GM04503 (cell line): ENCODE measurements around the gene METTL16.

Experiments used
- DNase-seq: peaks from one replicate; pipeline ENCODE4 v3.0.0-alpha.2; 2012; ENCODE audit warnings: low read depth

METTL16 gene

DNA sequence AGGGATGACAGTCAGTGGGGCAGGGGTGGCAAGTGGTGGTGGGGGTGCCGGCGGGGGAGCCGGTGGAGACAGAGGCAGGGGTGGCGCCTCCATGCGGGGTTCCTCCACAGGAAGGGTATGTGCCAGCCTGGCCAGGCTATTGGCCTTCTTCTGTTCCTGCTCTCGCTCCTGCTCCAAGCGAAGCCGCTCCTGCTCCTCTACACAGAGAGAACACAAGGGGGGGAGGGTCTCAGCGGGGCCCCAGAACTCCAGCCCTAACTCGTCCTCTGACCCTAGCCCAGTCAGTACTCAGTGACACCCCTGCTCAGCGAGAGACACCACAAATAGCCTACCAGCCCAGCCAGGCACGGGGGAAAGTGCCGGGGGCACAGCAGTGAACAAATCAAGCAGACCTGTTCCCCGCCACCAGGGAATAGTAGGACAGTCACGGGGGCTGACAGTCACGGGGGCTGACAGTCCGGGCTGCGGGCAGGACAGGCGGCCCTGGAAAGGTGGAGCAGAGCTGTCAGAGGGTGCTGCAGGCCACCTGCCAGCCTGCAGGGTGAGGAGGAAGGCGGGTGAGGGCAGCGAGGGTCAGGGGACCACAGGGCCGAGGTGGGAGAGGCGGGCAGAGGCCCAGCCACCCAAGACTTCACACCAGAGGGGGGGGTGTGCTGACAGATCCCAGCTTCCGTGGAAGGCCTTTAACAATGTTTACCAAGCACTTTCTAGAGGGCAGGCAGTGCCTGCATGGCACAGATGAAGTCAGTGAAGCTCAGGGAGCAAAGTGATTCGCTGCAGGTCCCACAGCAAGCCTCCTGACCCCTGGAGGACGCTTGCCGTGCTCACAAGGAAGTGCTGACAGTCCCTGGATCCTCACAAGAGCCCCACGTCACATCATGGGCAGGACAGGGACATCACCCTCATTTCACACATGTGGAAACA is 116.2 kb downstream of the METTL16 start:
- no peak for DNase-seq

DNA sequence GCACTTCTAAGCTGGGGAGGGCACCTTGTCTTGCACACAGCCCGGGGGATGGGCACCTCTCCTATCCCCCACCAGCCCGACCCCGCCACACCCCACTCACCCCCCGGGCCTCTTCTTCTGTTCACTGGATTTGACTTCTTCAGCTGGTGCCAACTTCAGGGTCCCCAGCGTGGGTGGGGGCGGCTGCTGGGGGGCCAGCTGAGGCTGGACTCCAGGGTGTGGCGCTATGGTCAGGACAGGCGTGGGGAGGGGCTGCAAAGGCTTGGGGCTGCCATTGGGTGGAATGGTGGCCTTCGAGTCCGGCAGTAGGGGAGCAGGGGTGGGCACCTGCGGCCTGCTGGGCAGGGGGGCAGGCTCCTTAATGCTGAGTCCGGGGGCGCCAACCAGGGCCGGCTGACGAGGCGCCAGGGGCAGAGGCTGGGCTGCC is 116.9 kb downstream of the METTL16 start:
- DNase-seq: no peak

DNA sequence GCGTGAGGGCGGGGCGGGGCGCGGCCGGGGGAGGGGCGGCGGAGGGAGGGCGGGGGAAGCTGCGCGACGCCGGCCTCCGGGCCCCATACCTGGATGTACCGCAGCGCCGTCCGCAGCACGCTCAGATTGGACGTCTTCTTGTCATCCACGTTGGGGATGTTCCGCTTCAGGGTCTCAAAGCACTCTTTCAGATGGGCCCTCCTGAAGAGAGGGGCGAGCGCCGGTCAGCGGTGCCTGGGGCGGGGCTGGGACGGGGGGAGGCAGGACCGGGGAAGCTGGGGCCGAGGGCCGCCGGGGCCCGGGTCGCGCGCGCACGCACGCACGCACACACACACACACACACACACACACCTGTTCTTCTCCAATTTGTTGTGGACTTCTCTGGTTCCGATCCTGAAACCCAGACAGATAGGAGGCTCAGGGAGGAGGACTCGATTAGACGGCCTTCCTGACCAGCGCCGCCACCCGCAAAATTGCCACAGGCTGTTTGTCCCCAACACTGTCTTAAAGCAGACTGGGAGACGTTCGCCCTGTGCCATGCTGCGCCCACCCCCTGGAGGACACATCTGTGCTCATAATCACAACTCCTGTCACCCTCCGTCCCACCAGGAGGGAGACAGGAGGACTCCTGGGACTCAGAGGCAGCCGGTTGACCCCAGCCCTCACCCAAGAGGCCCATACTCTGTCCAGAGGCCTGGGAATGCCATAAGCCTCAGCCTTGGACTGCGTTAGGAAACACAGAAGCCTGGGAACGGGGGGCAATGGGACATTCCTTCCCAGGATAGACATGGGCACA is 117.5 kb downstream of the METTL16 start:
- no peak for DNase-seq

DNA sequence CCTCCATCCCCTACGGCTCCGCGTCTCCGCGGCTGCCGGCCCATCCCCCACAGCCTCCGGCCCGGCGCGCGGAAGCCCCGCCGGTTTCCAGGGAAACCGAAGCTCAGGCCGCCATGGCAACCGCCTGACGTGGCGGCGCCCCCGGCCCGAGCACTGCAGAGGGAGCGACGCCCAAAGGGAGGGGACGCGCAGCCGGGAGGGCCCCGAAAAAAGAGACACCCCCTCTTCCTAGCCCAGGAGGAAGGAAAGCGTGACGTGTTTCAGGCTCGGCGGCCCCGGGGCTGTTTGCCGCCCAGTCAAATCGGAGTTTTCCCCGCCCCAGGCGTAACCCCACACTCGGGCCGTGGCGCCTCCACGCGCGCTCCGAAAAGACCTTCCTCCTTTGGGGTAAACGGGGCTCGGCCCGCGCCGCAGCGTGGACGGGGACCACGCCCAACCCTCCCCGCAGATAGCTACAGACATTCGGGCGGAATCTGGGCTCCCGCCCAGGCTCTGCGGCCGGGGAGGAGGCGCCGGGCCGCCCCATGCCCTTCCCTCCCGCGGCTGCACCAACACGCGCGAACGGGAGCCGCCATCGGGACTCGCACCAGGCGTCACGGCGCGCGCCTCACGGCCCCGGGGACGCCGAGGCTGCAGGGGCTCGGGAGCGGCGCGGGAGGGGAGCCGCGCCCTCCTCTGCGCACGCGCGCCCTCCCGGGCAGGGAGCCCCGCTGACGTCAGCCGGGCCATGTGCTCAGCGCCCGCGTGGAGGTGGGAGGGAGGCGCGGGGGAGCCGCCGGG is 118.3 kb downstream of the METTL16 start:
- no peak for DNase-seq

DNA sequence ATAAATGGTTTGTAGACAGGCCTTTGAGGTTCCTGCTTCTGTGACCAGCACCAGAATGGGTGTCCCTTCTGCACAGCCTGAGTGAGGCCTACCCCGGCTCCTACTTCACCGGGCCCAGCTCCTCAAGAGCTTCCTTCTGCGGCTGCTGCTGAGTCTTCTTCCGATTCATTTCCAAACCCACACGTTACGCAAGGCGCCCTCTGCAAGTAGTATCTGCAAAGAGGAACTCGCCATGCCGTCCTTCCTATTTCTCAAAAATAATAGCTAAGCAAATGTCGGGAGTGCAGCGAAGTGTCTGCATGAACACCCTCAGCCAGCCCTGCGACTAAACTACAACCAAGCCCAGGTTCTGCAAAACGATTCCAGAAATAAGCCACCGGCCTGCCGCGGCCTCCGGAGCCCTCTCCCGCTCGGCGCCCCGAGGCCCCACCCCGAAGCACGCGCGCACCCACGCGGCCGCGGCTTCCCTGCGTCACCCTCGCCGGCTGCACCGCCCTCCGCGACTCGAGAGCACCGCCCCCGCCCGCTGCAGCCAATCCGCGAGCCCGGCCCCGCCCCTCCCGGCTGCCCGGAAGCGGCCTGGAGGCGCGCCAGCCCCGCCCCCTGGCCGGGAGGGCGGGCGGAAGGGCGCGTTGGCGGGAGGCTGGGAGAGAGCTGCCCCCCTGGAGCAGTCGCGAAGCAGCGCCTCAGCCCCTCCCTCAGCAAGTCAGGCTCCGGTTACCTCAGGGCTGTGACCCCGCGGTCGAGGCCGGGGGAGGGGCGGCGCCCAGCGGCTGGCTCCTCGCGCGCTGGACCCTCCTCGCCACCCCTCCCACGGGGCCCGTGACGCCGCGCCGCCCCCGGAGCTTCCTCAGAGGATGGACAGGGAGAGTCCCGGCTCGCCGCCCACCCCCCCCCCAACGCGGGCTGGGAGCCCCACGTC is 119.2 kb downstream of the METTL16 start:
- no peak for DNase-seq

DNA sequence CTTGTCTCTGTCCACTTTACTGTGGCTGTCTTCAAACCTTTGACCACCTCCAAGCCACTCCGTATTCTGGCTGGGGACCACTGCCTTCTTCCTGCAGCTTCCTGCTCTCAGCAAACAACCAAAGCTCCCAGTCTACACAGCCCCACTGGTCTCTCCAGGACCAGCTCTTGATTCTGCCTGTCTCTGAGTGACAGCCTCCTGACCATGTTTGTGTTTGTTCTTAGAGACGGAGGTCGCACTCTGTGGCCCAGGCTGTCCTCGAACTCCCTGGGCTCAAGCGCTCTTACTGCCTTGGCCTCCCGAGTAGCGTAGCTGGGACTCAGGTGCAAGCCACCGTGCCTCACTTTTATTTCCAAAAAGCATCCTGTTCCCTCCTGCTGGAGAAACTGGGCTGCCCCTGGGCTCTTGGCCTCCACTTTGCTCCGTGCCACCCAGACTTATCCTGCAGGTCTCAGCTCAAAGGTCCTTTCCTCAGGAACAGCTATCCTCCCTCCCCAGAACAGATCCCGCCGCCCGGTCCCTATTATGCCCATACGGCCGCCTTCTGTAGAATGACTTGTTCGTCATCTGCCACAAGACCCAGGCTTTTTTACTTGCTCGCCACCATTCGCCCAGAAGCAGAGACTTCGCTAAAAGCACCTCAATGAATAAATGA is 120.0 kb downstream of the METTL16 start:
- DNase-seq: no peak

DNA sequence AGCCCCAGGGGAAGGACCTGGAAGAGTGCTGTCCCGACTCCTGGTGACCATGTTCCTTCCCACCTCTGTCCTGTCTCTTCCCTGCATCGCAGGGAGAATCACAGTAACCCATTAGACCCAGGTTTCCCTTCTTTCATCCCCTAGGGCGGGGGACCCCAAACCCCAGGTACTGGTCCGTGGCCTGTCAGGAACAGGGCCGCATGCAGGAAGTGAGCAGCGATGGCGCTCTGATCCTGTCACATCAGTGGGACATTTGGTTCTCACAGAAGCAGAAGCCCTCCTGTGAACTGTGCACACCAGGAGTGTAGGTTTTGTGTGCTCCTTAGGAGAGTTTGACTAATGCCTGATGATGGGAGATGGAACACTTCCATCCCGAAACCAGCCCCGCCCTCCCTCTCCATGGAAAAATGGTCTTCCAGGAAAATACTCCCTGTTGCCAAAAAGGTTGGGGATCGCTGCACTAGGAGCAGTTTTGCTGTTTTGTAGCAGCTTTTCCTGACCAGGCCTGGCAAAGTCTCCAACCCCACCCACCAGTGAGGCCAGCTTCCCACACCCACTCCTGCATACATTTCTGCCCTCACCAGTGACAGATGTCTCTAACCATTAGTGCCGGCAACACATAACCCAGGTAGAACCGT is 121.4 kb downstream of the METTL16 start:
- DNase-seq: no peak

DNA sequence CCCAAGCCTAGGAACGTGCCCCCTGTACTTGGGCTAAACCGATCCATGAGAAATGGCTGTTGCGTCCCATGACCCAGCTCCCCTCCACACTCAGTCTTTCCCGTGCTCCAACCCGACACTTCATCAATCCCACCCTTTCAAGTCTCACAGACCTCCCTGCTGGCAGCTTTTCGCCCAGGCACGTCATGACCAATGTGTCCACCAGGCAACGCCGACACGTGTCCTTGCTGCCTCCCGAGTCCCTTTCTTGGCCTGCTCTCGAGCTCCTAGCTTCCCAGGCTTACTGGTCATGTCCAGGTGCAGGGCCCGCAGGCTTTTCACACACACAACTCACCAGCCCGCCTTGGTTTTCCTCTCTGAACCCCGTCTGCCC is 123.0 kb downstream of the METTL16 start:
- no peak for DNase-seq

DNA sequence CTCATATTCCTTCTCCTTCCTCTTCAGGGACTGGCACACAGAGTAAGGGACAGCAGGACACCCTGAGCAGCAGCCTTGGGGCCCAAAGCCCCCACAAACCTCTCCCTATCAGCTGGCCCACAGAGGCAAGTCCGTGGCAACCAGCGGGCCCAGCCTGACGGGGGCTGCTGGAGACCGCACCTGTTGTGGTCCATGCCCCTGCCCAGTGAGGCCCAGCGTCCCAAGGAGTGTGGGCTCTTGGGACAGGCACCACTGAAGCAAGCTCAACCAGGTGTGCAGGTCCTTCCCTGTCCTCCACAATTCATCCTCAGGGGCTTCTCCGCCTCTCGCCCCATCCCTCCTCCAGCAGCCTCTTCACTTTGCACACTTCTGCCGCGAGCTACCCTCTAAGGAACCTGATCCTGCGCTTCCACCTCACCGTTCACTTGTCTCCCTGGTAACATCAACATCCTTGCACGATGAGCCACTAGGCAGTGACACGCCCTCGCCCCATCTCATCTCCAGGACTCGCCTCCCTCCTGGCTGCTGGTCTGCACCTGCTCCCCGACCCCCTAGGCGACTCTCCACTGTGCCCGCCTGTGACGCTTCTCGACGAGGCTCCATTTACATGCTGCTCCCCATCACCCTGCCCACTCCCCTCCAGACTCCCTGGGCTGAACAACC is 123.5 kb downstream of the METTL16 start:
- no peak for DNase-seq

DNA sequence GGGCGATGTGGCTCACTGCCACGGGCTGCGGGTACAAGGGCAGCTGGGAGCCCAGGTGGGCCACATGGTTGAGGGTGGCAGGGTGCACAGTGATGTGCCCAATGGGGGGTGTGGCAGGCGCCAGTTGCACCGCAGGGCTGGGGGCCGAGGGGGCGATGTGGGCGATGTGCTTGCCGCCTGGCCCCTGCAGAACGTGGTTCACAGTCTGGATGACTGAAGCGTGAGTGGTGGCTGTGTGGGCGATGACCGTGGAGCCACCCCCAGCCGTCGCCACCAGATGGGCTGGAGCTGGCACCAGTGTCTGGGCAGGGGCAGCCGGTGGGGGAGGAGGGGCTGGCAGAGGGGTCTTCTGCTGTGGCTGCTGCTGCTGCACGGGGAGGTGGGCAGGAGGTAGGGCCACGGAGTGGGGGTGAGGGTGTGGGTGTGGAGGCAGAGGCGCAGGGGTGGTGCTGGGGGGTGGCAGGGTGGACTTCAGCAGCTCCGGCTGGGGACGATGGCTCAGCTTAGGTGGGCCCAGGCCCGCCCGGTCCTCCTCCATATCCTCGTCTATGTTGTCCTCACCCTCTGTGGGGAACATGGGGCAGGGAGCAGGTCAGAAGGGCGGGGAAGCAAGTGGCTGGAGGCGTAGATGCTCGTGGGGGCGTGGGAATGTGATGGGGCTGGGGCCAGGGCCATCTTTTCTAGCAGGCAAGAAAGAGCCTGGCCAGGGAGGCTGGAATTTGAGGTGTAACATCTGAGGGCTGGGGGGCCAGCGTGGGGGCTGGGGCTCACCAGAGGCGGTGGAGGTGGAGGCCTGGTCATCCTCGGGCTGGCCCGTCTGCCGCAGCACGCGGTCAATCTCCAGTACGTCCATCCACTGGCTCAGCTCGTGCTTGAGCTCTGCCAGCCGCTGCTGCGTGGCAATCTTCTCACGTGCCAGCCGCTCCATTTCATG is 124.3 kb downstream of the METTL16 start:
- DNase-seq: no peak

DNA sequence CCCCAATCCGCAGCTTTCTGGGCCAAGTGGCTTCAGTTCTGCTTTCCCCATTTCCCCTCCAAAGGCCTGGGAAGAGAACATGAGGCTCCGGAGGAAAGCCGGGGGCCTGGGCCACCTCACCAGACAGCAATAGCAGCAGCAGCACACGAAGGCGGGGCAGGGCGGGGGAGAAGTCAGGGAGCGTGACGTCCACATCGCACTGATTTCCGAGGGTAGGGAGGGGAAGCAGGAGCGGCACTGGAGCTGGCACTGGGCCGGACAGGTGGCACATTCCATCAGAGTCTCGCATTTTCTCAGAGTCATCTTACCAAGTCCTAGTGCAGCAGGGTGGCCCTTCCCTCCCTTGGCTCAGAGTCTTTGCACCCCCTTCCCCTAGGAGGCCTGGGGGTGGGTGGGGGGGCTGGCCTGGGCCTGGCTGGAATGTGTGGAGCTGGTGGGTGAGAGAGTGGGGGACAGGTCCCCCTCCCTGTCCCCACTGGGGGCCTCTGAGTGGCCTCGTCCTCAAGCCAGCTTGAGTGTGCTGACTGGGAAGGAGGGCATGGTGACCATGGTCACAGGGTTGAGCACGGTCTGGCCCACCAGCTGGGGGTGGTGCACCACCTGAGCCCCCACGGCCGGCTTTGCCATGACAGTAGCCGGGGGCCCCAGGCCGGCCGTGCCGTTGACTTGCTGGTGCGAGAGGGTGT is 125.1 kb downstream of the METTL16 start:
- no peak for DNase-seq

DNA sequence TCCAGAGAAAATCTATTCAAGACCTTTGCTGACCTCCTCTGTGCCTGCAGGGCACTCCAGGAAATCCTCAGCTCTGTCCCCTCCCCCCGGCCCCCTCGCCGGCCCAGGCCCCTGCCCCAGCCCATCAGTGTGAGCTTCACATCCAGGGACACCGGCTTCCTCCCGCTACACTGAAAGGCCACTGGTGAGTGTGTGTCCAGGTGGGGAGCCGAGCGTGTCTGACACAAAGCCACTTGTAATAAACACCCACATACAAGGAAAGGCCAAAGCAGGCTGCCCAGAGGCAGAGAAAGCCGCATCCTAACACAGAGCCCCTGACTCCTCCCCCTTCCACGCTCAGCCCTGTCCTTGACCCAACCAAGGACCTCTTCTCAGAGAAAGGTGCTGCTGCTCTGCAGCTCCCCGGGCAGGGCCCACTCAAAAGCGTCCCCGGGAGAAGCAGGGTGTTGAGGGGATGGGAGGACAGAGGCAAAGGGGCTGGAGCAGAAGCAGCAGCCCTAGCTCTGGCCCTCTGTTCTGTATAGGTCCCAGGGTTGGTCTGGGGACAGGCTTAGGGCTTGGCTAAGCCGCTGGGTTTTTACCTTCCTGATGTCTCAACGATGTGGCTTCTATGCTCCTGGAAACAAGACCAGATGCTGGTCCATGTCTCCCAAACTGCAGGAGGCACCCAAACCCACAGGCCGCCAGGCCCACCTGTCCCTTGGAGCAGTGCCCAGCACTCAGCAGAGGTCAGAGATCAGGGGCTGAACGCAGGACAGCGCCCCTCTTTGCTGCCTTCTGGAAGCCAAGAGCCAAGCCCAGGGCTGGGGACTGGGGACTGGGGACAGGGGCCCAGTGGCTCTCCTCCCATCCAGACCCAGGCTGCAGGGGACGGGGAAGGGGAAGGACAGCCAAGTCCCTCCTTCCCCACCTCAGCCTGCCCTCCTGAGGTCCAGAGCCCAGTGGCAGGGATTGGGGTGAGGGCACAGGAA is 126.2 kb downstream of the METTL16 start:
- DNase-seq: no peak

DNA sequence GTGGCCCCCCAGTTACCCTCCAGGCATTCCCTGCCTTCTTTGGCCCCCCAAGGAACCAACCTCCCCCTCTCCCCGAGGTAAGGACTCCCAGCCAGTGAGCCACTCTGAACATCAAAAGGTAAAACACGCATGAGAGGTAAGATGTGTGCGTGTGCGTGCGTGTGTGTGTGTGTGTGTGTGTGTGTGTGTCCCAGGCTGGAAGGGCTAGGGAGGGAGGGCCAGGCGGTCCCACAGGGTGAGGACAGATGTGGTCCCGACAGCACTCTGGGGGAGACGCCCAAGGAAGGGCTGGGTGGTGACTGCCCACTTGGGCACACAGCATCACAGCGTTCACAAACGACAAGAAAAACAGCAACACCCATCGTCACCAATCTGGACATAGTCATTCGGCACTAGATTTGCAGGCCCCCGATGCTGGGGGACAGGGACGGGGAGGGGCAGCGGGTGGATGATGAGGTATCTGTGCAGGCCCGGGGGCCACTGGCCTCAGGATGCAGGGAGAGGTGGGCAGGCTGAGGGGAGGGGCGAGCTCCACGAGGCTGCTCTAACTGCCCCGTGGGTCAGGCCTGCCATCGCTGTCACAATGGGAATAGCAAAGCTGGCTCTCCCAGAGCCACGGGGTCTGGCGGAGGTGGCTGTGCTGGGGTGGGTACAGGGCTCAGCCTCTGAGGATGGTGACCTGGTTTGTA is 127.1 kb downstream of the METTL16 start:
- DNase-seq: no peak

DNA sequence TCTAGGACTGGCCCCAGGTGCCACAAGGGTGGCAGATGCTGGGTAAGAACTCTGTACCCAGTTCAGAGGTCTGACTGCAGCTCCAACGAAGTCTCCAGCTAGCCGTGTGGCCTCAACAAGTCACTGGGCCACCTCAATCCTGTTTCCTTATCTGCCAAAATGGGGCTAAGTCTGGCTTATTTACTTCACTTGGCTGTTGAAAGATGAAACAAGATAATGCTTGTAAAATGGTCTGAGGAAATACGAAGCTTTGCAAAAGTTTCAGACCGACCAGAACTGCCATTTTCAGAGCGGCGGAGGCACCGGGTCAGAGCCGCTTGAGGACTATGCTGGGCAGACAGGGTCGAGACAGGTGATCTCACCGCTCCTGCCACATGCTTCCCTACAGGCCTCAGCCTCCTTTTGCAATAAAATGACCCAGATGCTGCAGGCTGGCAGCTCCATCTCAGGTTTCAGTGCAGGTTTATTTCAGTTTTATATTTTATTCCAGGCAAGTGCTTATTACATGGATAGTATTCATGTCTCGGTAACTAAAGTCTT is 128.0 kb downstream of the METTL16 start:
- no peak for DNase-seq

DNA sequence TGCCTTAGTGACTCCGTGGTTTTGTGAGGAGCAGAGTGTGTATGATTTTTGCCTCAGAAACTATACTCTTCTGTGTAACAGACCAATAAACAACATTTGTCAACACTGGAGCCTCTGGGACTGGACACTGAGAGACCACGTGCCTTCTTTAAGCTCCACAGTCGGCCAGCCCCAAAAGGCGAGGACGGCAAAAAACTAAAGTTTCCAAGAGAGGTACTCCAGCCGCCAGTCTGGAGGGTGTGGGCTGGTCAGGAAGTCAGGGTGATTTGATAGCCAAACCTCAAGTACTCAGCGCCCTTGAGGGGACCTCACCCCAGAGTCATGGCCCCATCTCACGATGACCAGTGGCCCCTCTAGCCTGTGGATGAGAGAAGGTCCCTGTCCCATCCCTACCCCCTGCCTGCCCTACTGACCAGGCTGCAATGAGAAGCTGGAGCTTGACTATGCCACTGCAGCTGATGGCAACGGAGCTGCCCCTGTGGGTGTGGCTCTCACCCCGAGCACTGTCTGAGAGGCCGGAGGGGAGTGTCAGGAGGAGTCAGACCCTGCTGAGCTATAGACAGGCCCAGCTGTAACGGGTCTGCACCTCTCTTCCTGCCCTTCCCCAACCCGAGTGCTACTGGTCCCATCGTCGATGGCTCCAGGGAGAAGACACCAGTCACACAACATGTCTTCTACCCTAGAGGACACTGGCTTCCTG is 130.6 kb downstream of the METTL16 start:
- no peak for DNase-seq
